Measurements from ENCODE around the gene NCEH1. TPM values are rescaled to one million over a fixed set of nuclear protein-coding genes. Genes with fewer than 3 reads are reported as not detected.

Gene NCEH1
- polyA plus RNA-seq, 1 of the 3 experiments (the other 2 are of a cell fraction), result 7.5 TPM

- H3K4me3 ChIP-seq (ENCODE audit: low read depth in 2 of 2, low read length in 1 of 2), result peak overlapping the region; percentile 92 to 98
- H3K4me1 ChIP-seq (ENCODE audit: control insufficient read depth in 1 of 2, insufficient read depth in 2 of 2, low read depth in 1 of 2, low read length in 1 of 2), result no peaks in the 10 kb centered on the region; a peak in 2 of 4 replicates
- H4K20me1 ChIP-seq (ENCODE audit: insufficient read depth), result no peaks in the 10 kb centered on the region
- H3K36me3 ChIP-seq (replicated peaks in 1 of 2; ENCODE audit: control insufficient read depth in 1 of 2, insufficient read depth in 2 of 2, low read length in 1 of 2), result peaks cover 7 to 8% of the 10 kb centered on the region in 2 experiments
- H3F3A ChIP-seq (replicated peaks; ENCODE audit: insufficient read depth), result peaks cover 22% of the 10 kb centered on the region
- H3K9me2 ChIP-seq, result no peaks in the 10 kb centered on the region
- H3K9me3 ChIP-seq, result no peaks in the 10 kb centered on the region
- peak overlapping the region; percentile 75 for H2AFZ ChIP-seq (ENCODE audit: low read depth)
- H3K9ac ChIP-seq, result peak overlapping the region; percentile 95
- peak overlapping the region; percentile 81 for H3K4me2 ChIP-seq
- TF ChIP-seq MXI1 (IDR thresholded peaks at IDR 0.05; ENCODE audit: low read depth, low read length) (no peak), USF2 (IDR thresholded peaks at IDR 0.05; ENCODE audit: borderline replicate concordance, low read depth, low read length) (no peak), FOSL2 (IDR thresholded peaks at IDR 0.05; ENCODE audit: borderline replicate concordance, low read depth) (no peak), RFX5 (IDR thresholded peaks at IDR 0.05; ENCODE audit: low read length) (no peak), ZBTB33 (IDR thresholded peaks at IDR 0.05; ENCODE audit: borderline replicate concordance, low read depth) (no peak), REST (IDR thresholded peaks at IDR 0.05; ENCODE audit: low read depth, low read length) (no peak), SMC3 (IDR thresholded peaks at IDR 0.05; ENCODE audit: low read depth, low read length) (no peak), FOXJ3 (CRISPR knock-in tag; IDR thresholded peaks at IDR 0.05) (no peak), SIN3A (IDR thresholded peaks at IDR 0.05; ENCODE audit: borderline replicate concordance, low read depth, low read length) (no peak), USF1 (IDR thresholded peaks at IDR 0.05; ENCODE audit: borderline replicate concordance, low read depth) (no peak), JUND (IDR thresholded peaks at IDR 0.05) (no peak), PBX3 (IDR thresholded peaks at IDR 0.05) (no peak), NRF1 (IDR thresholded peaks at IDR 0.05; ENCODE audit: low read depth, low read length) (no peak), EZH2phosphoT487 (IDR thresholded peaks at IDR 0.05; ENCODE audit: borderline replicate concordance, low read depth) (no peak), CTCF (IDR thresholded peaks at IDR 0.05) (no peak), RCOR1 (IDR thresholded peaks at IDR 0.05; ENCODE audit: low read length) (no peak), YY1 (IDR thresholded peaks at IDR 0.05; ENCODE audit: low read depth) (no peak), MAX (IDR thresholded peaks at IDR 0.05; ENCODE audit: low read depth) (no peak), GATA2 (CRISPR knock-in tag; IDR thresholded peaks at IDR 0.05) (no peak), TCF12 (IDR thresholded peaks at IDR 0.05) (no peak)
- no peak for DNase-seq
- peaks cover 42% of the 10 kb centered on the region for H3K79me2 ChIP-seq (ENCODE audit: insufficient read depth)
- 25% methylated on average over 9 of the region's 9 CpGs for WGBS (ENCODE audit: low lambda C conversion rate)
- CTCF ChIA-PET, result interaction anchor here (0.6 to 1.7 kb wide), 8 partner anchors 10 to 341 kb away, joined by 3 to 6 read pairs (median 4); partner anchors contain the start of gene NCEH1
- peak overlapping the region; percentile 78 to 96 for H3K27ac ChIP-seq (ENCODE audit: low read depth in 2 of 2, low read length in 1 of 2)
- POLR2A ChIA-PET, result no interaction called here
- no peaks in the 10 kb centered on the region for H3K27me3 ChIP-seq (ENCODE audit: insufficient read depth)
These were observed 39.2 kb upstream of the NCEH1 start for GRCh38 chr3:172750069-172750367.
